ENCODE measurements around the gene SMG6.

GRCh38 chr17:2232244-2232638, 71.3 kb downstream of the SMG6 start:
- TF ChIP-seq CTCF (conservative IDR thresholded peaks at IDR 0.05 in 1 of 2, IDR thresholded peaks at IDR 0.05 in 1 of 2; ENCODE audit: extremely low read depth in 1 of 2, insufficient read depth in 1 of 2, low read depth in 1 of 2, low read length in 2 of 2) = no peak
- no peak for TF ChIP-seq EZH2 (IDR thresholded peaks at IDR 0.05; ENCODE audit: borderline replicate concordance, low read length)

Measured in mammary epithelial cell (primary cell).